Non-pigmented ciliary epithelial cell (primary cell): Measurements from ENCODE around the gene GNPTG.
"Not testable (repeated sequence)": the region's sequence is repeated elsewhere in the genome, so short reads cannot be mapped to it uniquely, and the experiment has no call there.

ENCODE experiments used
- DNase-seq: peaks from one replicate; pipeline ENCODE4 v3.0.0-alpha.2; 2010; ENCODE audit warnings: low read depth

GNPTG gene

GRCh38 chr16:1319041-1319440, 32.7 kb upstream of the GNPTG start:
- no peak for DNase-seq

- DNase-seq: no peak
Observed at GRCh38 chr16:1320097-1320496, 31.6 kb upstream of the GNPTG start.

- DNase-seq: no peak
Observed at GRCh38 chr16:1320658-1321240, 31.0 kb upstream of the GNPTG start.

GRCh38 chr16:1322407-1322806, 29.3 kb upstream of the GNPTG start:
- no peak for DNase-seq

- no peak for DNase-seq
Observed at GRCh38 chr16:1323296-1324239, 28.2 kb upstream of the GNPTG start.

- no peak for DNase-seq
Observed at GRCh38 chr16:1324286-1324826, 27.4 kb upstream of the GNPTG start.

- DNase-seq: no peak
Observed at GRCh38 chr16:1325261-1325660, 26.5 kb upstream of the GNPTG start.

GRCh38 chr16:1325673-1326371, 25.9 kb upstream of the GNPTG start:
- no peak for DNase-seq

- no peak for DNase-seq
Observed at GRCh38 chr16:1326391-1326790, 25.3 kb upstream of the GNPTG start.

- no peak for DNase-seq
Observed at GRCh38 chr16:1326946-1327618, 24.6 kb upstream of the GNPTG start.

- DNase-seq: no peak
Observed at GRCh38 chr16:1327619-1327947, 24.1 kb upstream of the GNPTG start.

GRCh38 chr16:1328136-1328535, 23.6 kb upstream of the GNPTG start:
- not testable (repeated sequence) for DNase-seq

- DNase-seq: not testable (repeated sequence)
Observed at GRCh38 chr16:1328961-1329360, 22.8 kb upstream of the GNPTG start.

GRCh38 chr16:1330260-1330914, 21.3 kb upstream of the GNPTG start:
- DNase-seq: no peak

- DNase-seq: no peak
Observed at GRCh38 chr16:1330931-1331711, 20.6 kb upstream of the GNPTG start.

GRCh38 chr16:1331712-1332617, 19.8 kb upstream of the GNPTG start:
- no peak for DNase-seq

GRCh38 chr16:1332618-1333148, 19.0 kb upstream of the GNPTG start:
- no peak for DNase-seq

- no peak for DNase-seq
Observed at GRCh38 chr16:1333149-1333812, 18.4 kb upstream of the GNPTG start, which contains the start of gene BAIAP3. TSS of gene BAIAP3 (plus strand) at chr16:1333645. CDS start at chr16:1338550, 4,905 bp downstream.
